HG02763 (cell line): Measurements from ENCODE around the gene NELFE.
"Not testable (repeated sequence)": the region's sequence is repeated elsewhere in the genome, so short reads cannot be mapped to it uniquely, and the experiment has no call there.

Experiments
- ATAC-seq: cut with Tn5 transposase; IDR thresholded peaks from one replicate; pipeline ENCODE4 v1.9.1; 2021; ENCODE audit warnings: mild to moderate bottlenecking, moderate library complexity; ENCODE audit not compliant: unreplicated experiment

The NELFE gene

GRCh38 chr6:31949926-31950548 lies 8.7 kb downstream of the NELFE start:
- ATAC-seq, result no peak

- no peak for ATAC-seq
These were observed 9.9 kb downstream of the NELFE start for GRCh38 chr6:31948753-31949413.

DNA sequence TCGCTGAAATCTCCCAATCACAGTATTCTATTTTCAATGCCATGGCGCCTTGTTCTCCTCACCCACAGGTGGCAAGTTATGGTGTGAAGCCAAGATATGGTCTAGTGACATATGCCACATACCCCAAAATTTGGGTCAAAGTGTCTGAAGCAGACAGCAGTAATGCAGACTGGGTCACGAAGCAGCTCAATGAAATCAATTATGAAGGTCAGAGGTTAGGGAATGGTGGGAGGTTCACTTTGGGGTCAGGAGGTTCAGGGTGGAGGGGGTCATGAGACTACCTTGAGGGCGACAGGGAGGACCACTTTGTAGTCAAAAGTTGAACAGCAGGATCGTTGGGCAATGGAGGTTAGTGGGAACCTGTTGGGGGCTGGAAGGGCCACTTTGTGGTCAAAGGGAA lies 10.5 kb downstream of the NELFE start:
- ATAC-seq, result no peak

DNA sequence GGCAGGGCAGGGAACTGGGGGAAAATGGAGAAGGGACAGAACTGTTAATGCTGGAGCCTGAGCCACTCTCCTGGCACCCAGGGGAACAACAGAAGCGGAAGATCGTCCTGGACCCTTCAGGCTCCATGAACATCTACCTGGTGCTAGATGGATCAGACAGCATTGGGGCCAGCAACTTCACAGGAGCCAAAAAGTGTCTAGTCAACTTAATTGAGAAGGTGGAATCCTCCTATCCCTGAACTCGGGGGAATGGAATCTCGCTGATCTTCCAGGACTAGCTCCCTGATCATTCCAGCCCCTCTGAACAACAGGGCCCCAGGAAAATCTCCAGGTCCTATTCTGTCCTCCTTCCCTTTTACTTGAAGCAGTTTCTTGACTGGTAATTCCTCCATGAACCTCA lies 10.9 kb downstream of the NELFE start:
- ATAC-seq, result no peak

GRCh38 chr6:31947070-31947675 lies 11.6 kb downstream of the NELFE start:
- no peak for ATAC-seq

DNA sequence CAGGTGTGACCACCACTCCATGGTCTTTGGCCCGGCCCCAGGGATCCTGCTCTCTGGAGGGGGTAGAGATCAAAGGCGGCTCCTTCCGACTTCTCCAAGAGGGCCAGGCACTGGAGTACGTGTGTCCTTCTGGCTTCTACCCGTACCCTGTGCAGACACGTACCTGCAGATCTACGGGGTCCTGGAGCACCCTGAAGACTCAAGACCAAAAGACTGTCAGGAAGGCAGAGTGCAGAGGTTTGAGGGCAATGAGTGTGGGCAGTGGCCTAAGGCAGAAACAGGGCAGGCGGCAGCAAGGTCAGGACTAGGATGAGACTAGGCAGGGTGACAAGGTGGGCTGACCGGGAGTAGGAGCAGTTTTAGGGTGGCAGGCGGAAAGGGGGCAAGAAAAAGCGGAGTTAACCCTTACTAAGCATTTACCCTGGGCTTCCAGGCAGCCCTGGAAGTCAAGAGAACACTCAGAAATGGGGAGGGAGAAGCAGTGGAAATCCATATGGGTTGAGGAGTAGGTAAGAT lies 12.3 kb downstream of the NELFE start:
- no peak for ATAC-seq

DNA sequence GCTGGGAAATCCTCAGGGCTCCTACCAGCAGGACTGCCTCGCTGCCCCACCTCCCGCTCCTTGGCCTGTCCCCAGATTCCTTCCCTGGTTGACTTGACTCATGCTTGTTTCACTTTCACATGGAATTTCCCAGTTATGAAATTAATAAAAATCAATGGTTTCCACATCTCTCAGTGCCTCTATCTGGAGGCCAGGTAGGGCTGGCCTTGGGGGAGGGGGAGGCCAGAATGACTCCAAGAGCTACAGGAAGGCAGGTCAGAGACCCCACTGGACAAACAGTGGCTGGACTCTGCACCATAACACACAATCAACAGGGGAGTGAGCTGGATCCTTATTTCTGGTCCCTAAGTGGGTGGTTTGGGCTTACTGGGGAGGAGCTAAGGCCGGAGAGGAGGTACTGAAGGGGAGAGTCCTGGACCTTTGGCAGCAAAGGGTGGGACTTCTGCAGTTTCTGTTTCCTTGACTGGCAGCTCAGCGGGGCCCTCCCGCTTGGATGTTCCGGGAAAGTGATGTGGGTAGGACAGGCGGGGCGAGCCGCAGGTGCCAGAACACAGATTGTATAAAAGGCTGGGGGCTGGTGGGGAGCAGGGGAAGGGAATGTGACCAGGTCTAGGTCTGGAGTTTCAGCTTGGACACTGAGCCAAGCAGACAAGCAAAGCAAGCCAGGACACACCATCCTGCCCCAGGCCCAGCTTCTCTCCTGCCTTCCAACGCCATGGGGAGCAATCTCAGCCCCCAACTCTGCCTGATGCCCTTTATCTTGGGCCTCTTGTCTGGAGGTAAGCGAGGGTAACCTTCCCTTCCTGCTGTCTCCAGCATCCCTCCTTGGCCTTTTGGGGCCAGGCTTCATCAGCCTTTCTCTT lies 13.0 kb downstream of the NELFE start, which contains the start of gene CFB:
CFB (plus strand) TSS at position 589 of the 863 bp plus-strand sequence; CDS start at position 716, 127 bp downstream.
- ATAC-seq, result no peak

GRCh38 chr6:31945154-31945506 lies 13.6 kb downstream of the NELFE start:
- no peak for ATAC-seq

DNA sequence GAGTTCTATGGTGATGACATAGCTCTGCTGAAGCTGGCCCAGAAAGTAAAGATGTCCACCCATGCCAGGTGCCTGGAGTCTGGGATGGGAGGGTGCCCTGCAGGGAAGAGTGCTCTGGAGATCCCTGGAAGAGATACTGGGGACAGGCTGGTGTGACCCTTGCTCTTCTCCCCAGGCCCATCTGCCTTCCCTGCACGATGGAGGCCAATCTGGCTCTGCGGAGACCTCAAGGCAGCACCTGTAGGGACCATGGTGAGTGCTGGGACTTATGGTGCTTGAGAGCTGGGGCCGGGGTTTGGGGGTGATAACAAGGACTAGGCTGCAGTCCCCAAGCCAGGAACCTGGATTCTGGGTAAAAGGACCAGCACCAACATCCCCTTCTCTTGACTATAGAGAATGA lies 15.0 kb downstream of the NELFE start:
- no peak for ATAC-seq

DNA sequence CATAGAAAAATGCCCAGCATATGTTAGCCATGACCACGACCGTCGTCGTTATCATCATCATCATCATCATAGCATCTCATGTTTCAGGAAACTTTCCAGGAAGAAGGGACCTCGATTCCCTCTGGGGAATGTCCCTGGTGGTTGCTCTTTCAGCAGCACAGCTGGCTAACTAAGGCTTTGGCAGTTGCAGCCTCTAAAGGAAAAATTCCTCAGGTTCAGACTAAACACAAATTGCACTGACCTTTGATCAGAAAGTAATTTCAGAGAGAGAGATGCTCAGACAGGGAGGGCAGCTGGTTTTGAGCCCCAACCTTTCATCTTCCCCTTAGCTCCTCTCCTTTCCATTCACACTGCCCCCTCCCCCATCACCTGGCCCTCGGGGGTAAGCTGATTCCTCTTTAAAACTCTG lies 18.5 kb downstream of the NELFE start:
- no peak for ATAC-seq

DNA sequence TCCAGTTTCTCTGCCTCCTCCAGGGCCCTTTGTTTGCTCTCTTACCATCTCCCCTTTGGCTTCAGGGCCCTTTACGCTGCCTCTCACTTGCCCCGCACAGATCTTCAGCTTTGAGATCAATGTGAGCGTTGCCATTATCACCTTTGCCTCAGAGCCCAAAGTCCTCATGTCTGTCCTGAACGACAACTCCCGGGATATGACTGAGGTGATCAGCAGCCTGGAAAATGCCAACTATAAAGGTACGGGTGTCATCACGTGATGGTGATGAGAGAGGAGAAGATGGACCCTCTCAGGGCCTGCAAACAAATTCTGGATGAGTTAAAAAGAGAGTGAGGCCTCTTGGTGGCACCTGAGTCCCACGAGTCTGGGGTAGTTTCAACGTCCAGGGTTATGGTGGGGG lies 22.9 kb downstream of the NELFE start:
- no peak for ATAC-seq

DNA sequence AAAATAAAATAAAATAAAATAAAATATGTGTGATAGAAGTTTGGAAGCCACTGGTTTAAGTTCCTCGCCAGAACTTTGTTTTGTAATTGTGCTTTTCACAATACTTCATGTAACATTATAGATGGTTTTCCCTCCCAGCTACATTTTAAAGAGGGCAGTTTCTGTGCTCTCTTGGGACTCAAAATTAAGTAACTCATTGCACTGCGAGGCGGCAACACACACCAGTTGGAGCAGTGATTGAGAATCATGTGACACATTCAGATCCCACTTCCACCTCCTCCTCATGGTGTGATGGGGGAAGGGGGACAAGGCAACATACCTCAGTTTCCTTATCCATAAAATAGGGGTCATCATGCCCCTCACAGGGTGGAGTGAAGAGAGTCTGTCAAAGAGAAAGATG lies 23.8 kb downstream of the NELFE start:
- no peak for ATAC-seq

DNA sequence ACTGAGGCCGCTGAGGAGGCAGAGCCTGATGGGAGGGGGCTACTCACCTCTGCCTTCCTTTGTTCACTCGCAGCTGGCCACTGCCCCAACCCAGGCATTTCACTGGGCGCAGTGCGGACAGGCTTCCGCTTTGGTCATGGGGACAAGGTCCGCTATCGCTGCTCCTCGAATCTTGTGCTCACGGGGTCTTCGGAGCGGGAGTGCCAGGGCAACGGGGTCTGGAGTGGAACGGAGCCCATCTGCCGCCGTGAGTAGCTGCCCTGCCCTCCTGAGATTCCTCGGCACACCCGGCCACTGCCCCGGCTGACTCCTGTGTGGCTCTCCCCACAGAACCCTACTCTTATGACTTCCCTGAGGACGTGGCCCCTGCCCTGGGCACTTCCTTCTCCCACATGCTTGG lies 25.2 kb downstream of the NELFE start:
- ATAC-seq, result no peak

DNA sequence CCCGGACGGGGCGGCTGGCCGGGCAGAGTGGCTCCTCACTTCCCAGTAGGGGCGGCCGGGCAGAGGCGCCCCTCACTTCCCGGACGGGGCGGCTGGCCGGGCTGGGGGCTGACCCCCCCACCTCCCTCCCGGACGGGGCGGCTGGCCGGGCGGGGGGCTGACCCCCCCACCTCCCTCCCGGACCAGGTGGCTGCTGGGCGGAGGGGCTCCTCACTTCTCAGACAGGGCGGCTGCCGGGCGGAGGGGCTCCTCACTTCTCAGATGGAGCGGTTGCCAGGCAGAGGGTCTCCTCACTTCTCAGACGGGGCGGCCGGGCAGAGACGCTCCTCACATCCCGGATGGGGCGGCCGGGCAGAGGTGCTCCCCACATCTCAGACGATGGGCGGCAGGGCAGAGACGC lies 26.6 kb downstream of the NELFE start:
- not testable (repeated sequence) for ATAC-seq

- ATAC-seq, result no peak
These were observed 27.8 kb downstream of the NELFE start for GRCh38 chr6:31930962-31931361.

- ATAC-seq, result no peak
These were observed 30.2 kb downstream of the NELFE start for GRCh38 chr6:31928672-31928939.

DNA sequence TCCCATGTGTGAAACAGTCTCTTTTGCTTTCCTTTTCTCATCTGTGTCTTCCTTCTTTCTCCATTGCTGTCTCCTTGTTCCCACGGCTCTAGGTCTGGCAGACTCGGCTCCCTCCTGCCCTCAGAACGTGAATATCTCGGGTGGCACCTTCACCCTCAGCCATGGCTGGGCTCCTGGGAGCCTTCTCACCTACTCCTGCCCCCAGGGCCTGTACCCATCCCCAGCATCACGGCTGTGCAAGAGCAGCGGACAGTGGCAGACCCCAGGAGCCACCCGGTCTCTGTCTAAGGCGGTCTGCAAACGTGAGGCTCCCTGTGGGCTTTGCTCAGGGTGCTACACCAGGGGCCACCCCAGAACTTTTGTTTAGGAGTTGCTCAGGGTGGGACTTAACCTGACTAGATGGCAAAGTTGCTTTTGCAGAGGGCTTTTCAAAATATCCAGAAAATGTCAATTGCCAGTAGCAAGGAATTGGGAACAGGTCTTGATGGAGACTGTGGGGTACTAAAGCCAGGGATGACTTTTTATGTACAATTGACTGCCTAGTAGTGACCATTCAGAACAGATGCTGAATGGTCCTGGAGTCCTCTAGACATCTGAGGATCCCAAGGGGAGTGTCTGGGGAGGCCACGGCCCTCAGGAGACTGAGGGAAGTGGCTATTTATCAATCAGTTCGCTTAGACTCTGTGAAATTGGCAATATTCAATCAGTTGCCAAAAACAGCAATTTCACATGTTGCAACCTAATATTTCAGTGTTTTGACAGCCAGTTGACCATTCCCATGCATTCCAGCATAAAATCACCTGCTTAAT lies 30.7 kb downstream of the NELFE start:
- no peak for ATAC-seq

DNA sequence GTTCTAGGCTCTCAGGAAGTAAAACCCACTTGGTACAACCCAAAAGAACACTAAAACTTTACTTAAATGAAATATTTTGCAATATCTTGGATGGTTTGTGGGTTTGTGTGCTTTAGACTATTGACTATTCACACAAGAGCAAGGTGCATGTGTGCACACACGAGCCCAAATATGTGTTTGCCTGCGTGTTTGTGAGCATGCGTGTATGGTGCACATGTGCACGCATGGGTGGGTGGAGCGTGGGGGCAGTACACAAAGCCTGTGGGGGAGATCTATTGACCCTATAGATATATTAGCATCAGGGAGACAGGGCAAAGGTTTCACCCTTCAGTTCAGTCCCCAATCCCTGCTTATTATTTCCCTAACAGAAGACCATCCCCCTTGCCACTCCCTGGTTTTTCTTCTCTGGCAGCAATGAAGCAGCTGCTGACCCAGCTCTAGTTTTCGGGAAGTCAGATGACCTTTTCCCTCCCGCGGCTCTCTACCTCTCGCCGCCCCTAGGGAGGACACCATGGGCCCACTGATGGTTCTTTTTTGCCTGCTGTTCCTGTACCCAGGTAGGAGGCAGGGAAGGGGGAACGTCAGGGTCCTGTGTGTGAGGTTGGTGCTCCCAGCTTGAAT lies 31.4 kb downstream of the NELFE start, which contains the start of gene C2:
C2 (plus strand) TSS at position 476 of the 621 bp plus-strand sequence; CDS start at position 512, 36 bp downstream.
- ATAC-seq, result no peak

GRCh38 chr6:31922942-31923341 lies 35.8 kb downstream of the NELFE start:
- ATAC-seq, result no peak

DNA sequence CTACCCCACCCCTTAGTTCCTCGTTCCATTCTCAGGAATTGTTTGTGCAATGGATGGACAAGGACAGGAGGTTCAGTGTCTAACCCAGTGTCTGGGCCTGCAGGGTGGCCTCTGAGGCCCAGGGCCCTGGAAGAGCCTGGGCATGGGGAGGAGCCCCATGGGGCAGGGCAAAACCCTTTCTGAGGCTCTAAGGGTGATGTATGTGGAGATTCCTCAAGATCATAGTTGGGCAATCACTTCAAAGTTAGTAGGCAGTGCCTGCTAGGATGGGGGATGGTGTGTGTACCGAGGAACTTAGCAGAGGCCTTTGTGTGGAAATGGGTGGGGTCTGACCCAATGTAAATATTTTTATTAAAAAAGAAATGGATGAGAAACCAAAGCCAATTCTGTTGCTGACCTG lies 38.0 kb downstream of the NELFE start:
- no peak for ATAC-seq
